Measurements from ENCODE around the gene MGAT3.

Gene MGAT3

DNA sequence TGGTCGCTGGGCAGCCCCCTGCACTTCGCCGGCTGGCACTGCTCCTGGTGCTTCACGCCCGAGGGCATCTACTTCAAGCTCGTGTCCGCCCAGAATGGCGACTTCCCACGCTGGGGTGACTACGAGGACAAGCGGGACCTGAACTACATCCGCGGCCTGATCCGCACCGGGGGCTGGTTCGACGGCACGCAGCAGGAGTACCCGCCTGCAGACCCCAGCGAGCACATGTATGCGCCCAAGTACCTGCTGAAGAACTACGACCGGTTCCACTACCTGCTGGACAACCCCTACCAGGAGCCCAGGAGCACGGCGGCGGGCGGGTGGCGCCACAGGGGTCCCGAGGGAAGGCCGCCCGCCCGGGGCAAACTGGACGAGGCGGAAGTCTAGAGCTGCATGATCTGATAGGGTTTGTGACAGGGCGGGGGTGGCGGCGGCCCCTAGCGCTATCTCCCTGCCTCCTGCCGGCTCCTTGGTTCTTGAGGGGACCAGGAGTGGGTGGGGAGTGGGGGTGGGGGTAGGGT lies 31.8 kb downstream of the MGAT3 start:
- no peak for DNase-seq (ENCODE audit: low read depth, low spot score)
- no peaks in the 10 kb centered on the region for H3K27me3 ChIP-seq (ENCODE audit: insufficient read depth, insufficient read length)
- H3K4me3 ChIP-seq (ENCODE audit: insufficient read length, low read depth) = no peak overlapping the region
- H3K4me1 ChIP-seq (ENCODE audit: insufficient read depth, insufficient read length) = peaks cover 8% of the 10 kb centered on the region
- H3K9me3 ChIP-seq (ENCODE audit: insufficient read depth, low read length) = no peaks in the 10 kb centered on the region
- no peak overlapping the region for H3K9ac ChIP-seq (ENCODE audit: insufficient read length, low read depth)
- no peak for TF ChIP-seq YY1 (IDR thresholded peaks at IDR 0.05; ENCODE audit: insufficient read depth, insufficient read length)
- TF ChIP-seq ZNF274 (IDR thresholded peaks at IDR 0.05; ENCODE audit: low read depth, low read length) = no peak
- no peak for TF ChIP-seq SUZ12 (IDR thresholded peaks at IDR 0.05; ENCODE audit: extremely low read depth, insufficient read depth, insufficient read length)
- H3K36me3 ChIP-seq (ENCODE audit: insufficient read depth, insufficient read length, low read length) = peaks cover 18% of the 10 kb centered on the region

- peaks cover 8% of the 10 kb centered on the region for H3K4me1 ChIP-seq (ENCODE audit: insufficient read depth, insufficient read length)
- no peak overlapping the region for H3K9ac ChIP-seq (ENCODE audit: insufficient read length, low read depth)
- H3K9me3 ChIP-seq (ENCODE audit: insufficient read depth, low read length) = no peaks in the 10 kb centered on the region
- TF ChIP-seq YY1 (IDR thresholded peaks at IDR 0.05; ENCODE audit: insufficient read depth, insufficient read length) (no peak), SUZ12 (IDR thresholded peaks at IDR 0.05; ENCODE audit: extremely low read depth, insufficient read depth, insufficient read length) (no peak), ZNF274 (IDR thresholded peaks at IDR 0.05; ENCODE audit: low read depth, low read length) (no peak)
- H3K4me3 ChIP-seq (ENCODE audit: insufficient read length, low read depth) = no peak overlapping the region
- peaks cover 18% of the 10 kb centered on the region for H3K36me3 ChIP-seq (ENCODE audit: insufficient read depth, insufficient read length, low read length)
- DNase-seq (ENCODE audit: low read depth, low spot score) = no peak
- no peaks in the 10 kb centered on the region for H3K27me3 ChIP-seq (ENCODE audit: insufficient read depth, insufficient read length)
These were observed 32.6 kb downstream of the MGAT3 start for GRCh38 chr22:39489094-39490068.

DNA sequence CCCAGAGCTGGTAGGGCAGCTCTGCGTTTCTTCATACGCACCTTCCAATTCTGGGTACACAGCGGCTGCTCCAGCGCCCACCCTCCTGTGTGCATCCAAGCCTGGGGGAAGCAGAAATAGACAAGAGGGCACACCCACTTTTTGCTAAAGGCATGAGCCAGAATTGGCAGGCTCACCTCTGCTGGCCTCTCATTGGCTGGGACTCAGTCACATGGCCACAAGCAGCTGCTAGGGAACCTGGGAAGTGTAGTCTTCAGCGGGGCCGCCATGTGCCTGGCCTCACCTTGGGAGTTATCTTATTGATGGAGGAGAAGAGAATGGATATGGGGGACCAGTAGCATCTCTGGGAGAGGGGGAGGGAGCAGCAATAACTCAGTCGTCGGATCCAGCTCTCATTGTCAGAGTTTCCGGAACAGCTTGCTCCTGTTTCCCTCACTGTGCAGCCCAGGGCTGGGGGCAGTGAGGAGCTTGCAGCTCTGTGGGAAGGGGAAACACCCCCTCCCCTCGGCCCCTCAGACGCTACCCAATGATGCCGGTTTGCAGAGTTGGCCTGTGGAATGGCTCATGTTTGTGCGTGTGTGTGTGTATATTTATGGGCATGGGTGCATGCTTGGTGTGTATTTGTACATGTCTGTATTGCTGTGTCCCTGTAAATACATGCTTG lies 33.5 kb downstream of the MGAT3 start:
- DNase-seq (ENCODE audit: low read depth, low spot score) = no peak
- Histone ChIP-seq H3K4me3 (ENCODE audit: insufficient read length, low read depth) (no peak overlapping the region), H3K9ac (ENCODE audit: insufficient read length, low read depth) (no peak overlapping the region), H3K27me3 (ENCODE audit: insufficient read depth, insufficient read length) (no peaks in the 10 kb centered on the region), H3K36me3 (ENCODE audit: insufficient read depth, insufficient read length, low read length) (peaks cover 18% of the 10 kb centered on the region), H3K9me3 (ENCODE audit: insufficient read depth, low read length) (no peaks in the 10 kb centered on the region), H3K4me1 (ENCODE audit: insufficient read depth, insufficient read length) (peaks cover 8% of the 10 kb centered on the region)
- no peak for TF ChIP-seq ZNF274 (IDR thresholded peaks at IDR 0.05; ENCODE audit: low read depth, low read length)
- peak; percentile 66 for TF ChIP-seq YY1 (IDR thresholded peaks at IDR 0.05; ENCODE audit: insufficient read depth, insufficient read length)

- no peaks in the 10 kb centered on the region for H3K27me3 ChIP-seq (ENCODE audit: insufficient read depth, insufficient read length)
- no peaks in the 10 kb centered on the region for H3K9me3 ChIP-seq (ENCODE audit: insufficient read depth, low read length)
- H3K4me1 ChIP-seq (ENCODE audit: insufficient read depth, insufficient read length) = peaks cover 10% of the 10 kb centered on the region
- peaks cover 18% of the 10 kb centered on the region for H3K36me3 ChIP-seq (ENCODE audit: insufficient read depth, insufficient read length, low read length)
- TF ChIP-seq SUZ12 (IDR thresholded peaks at IDR 0.05; ENCODE audit: extremely low read depth, insufficient read depth, insufficient read length) (no peak), YY1 (IDR thresholded peaks at IDR 0.05; ENCODE audit: insufficient read depth, insufficient read length) (no peak), ZNF274 (IDR thresholded peaks at IDR 0.05; ENCODE audit: low read depth, low read length) (no peak)
- no peak overlapping the region for H3K9ac ChIP-seq (ENCODE audit: insufficient read length, low read depth)
- no peak for DNase-seq (ENCODE audit: low read depth, low spot score)
- H3K4me3 ChIP-seq (ENCODE audit: insufficient read length, low read depth) = no peak overlapping the region
These were observed 34.3 kb downstream of the MGAT3 start for GRCh38 chr22:39490966-39491680.

DNA sequence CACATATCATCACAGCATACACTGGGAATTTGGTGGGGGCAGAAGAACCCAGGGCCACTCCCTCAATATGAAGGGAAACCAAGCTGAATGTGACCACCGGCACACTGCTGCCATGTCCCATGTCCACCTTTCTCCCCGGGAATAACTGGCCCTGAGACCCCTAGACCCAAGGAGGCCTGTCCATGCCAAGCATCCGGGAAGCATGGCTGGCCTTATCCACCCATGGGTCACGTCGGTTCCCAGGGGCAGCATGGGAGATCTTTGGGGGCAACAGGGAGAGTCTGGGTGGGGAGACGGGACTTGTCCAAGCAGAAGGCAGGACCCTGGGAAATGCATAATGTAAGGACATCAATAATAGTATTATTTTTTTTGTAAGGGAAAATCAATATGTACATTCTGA lies 34.9 kb downstream of the MGAT3 start:
- no peak overlapping the region for H3K4me3 ChIP-seq (ENCODE audit: insufficient read length, low read depth)
- no peaks in the 10 kb centered on the region for H3K27me3 ChIP-seq (ENCODE audit: insufficient read depth, insufficient read length)
- DNase-seq (ENCODE audit: low read depth, low spot score) = no peak
- peaks cover 18% of the 10 kb centered on the region for H3K36me3 ChIP-seq (ENCODE audit: insufficient read depth, insufficient read length, low read length)
- H3K9me3 ChIP-seq (ENCODE audit: insufficient read depth, low read length) = no peaks in the 10 kb centered on the region
- TF ChIP-seq ZNF274 (IDR thresholded peaks at IDR 0.05; ENCODE audit: low read depth, low read length) (no peak), YY1 (IDR thresholded peaks at IDR 0.05; ENCODE audit: insufficient read depth, insufficient read length) (no peak), SUZ12 (IDR thresholded peaks at IDR 0.05; ENCODE audit: extremely low read depth, insufficient read depth, insufficient read length) (no peak)
- H3K4me1 ChIP-seq (ENCODE audit: insufficient read depth, insufficient read length) = peaks cover 13% of the 10 kb centered on the region
- H3K9ac ChIP-seq (ENCODE audit: insufficient read length, low read depth) = no peak overlapping the region

- no peak for DNase-seq (ENCODE audit: low read depth, low spot score)
- H3K27me3 ChIP-seq (ENCODE audit: insufficient read depth, insufficient read length) = peaks cover under 1% of the 10 kb centered on the region
- peaks cover 13% of the 10 kb centered on the region for H3K4me1 ChIP-seq (ENCODE audit: insufficient read depth, insufficient read length)
- H3K4me3 ChIP-seq (ENCODE audit: insufficient read length, low read depth) = no peak overlapping the region
- TF ChIP-seq ZNF274 (IDR thresholded peaks at IDR 0.05; ENCODE audit: low read depth, low read length) = no peak
- no peak for TF ChIP-seq SUZ12 (IDR thresholded peaks at IDR 0.05; ENCODE audit: extremely low read depth, insufficient read depth, insufficient read length)
- H3K9ac ChIP-seq (ENCODE audit: insufficient read length, low read depth) = no peak overlapping the region
- H3K36me3 ChIP-seq (ENCODE audit: insufficient read depth, insufficient read length, low read length) = peaks cover 18% of the 10 kb centered on the region
- H3K9me3 ChIP-seq (ENCODE audit: insufficient read depth, low read length) = no peaks in the 10 kb centered on the region
These were observed 35.4 kb downstream of the MGAT3 start for GRCh38 chr22:39492186-39492585.

Data from NT2/D1 (cell line).